Central memory CD4-positive, alpha-beta T cell (primary cell): ENCODE data around the gene ZMIZ2.
"Not testable (repeated sequence)": the region's sequence is repeated elsewhere in the genome, so short reads cannot be mapped to it uniquely, and the experiment has no call there.

ENCODE experiments used
- DNase-seq: peaks from one replicate; pipeline ENCODE4 v3.0.0; 2022
- total RNA-seq, 3 experiments: gene quantifications; one replicate each; lab custom pipeline; 2026; lab: John Stamatoyannopoulos, UW

The ZMIZ2 gene, protein sequence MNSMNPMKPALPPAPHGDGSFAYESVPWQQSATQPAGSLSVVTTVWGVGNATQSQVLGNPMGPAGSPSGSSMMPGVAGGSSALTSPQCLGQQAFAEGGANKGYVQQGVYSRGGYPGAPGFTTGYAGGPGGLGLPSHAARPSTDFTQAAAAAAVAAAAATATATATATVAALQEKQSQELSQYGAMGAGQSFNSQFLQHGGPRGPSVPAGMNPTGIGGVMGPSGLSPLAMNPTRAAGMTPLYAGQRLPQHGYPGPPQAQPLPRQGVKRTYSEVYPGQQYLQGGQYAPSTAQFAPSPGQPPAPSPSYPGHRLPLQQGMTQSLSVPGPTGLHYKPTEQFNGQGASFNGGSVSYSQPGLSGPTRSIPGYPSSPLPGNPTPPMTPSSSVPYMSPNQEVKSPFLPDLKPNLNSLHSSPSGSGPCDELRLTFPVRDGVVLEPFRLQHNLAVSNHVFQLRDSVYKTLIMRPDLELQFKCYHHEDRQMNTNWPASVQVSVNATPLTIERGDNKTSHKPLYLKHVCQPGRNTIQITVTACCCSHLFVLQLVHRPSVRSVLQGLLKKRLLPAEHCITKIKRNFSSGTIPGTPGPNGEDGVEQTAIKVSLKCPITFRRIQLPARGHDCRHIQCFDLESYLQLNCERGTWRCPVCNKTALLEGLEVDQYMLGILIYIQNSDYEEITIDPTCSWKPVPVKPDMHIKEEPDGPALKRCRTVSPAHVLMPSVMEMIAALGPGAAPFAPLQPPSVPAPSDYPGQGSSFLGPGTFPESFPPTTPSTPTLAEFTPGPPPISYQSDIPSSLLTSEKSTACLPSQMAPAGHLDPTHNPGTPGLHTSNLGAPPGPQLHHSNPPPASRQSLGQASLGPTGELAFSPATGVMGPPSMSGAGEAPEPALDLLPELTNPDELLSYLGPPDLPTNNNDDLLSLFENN
- total RNA-seq, result 68.4 to 144 (median 97.2) reads per million in 3 experiments

DNA sequence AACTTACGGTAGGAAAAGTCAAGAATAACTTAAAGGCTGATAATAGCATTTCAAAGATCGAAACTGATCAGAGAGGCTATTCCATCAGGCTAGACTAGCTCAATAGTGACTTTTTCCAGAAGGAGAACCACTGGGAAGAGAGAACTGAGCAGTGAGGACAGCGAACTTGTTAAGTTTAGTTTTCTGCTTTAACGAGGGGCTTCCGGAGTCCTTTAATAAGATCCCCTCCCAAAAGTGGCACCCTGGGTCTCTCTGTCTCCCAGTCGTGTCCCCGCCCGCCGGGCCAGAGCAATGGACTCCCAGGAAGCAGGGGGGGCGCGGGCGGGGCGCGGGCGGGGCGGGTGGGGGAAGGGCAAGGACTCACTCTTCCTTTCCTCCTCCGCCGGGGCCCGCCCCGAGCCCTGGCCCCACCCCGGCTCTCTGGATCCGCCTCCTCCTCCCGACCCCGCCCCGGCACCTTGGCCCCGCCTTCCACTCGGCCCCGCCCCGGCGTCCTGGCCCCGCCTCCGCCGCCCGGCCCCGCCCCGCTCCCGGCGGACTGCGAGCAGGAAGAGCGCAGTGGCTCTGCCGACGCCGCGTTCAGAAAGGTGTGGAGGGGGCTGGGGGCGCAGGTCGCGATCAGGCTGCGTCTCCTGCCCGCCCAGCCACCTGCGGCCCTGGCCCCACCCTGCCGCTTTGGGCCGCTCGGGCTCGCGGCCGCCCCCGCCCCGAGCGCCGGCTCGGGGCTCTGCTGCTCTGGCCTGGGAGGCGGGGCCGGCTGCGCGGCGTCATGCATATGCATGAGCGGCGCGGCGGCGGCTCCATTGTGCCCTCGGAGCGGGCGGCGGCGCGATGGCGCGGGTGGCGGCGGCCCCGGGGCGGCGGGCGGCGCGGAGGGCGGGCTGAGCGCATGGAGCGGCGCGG lies at the start of gene ZMIZ2:
Gene ZMIZ2 (plus strand): TSS at position 803 of the 903 bp plus-strand sequence. CDS start 7,403 bp downstream, outside the sequence.
- DNase-seq, result peak; percentile 90

DNA sequence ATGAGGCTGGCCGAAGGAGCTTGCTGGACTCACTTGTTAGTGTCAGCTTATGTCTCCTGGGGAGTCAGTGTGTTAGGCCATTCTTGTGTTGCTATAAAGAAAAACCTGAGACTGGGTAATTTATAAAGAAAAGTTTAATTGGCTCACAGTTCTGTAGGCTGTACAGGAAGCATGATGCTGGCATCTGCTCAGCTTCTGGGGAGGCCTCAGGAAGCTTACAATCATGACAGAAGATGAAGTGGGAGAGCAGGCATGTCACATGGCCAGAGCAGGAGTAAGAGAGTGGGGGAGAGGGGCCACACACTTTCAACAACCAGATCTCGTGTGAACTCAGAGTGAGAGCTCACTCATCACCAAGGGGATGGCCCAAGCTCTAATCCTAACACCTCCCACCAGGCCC lies 49.0 kb upstream of the ZMIZ2 start:
- not testable (repeated sequence) for DNase-seq

DNA sequence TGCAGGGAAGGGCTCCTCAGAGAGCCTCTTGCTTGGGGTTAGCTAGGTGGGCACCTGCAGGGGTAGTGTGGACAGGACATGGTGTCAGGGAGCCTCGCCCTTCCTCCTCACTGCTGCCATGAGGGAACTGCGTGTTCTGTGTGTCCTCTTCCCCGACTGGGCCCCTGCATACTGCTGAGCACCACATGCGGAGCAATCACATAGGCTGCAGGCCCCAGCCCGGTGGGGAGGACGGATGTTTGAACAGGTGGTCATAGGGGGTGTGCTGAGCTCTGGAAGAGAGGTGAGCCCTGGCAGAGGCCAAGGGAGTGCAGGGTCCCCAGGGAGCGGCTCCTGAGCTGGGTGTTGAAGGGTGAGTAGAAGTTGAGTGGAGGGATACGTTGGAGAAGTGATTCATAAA lies 48.3 kb upstream of the ZMIZ2 start:
- no peak for DNase-seq

DNA sequence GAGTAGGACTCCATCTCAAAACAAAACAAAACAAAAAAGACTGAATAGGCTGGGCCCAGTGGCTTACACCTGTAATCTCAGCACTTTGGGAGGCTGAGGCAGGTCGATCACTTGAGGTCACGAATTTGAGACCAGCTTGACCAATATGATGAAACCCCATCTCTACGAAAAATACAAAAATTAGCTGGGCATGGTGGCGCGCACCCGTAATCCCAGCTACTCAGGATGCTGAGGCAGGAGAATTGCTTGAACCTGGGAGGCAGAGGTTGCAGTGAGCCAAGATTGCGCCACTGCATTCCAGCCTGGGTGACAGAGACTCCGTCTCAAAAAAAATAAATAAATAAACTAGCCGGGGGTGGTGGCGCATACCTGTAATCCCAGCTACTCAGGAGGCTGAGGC lies 45.3 kb upstream of the ZMIZ2 start:
- DNase-seq, result not testable (repeated sequence)

DNA sequence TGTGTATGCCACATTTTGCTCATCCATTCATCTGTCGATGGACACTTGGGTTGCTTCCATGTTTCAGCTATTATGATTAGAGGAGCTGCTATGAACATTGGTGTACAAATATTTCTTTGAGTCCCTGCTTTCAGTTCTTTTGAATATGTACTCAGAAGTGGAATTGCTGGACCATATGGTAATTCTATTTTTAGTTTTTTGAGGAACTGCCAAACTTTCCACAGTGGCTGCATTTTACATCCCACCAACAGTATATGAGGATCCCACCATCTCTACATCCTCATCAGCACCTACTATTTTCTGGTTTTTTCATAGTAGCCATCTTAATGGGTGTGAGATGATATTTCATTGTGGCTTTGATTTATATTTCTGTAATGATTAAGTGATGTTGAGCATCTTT lies 44.7 kb upstream of the ZMIZ2 start:
- no peak for DNase-seq

DNA sequence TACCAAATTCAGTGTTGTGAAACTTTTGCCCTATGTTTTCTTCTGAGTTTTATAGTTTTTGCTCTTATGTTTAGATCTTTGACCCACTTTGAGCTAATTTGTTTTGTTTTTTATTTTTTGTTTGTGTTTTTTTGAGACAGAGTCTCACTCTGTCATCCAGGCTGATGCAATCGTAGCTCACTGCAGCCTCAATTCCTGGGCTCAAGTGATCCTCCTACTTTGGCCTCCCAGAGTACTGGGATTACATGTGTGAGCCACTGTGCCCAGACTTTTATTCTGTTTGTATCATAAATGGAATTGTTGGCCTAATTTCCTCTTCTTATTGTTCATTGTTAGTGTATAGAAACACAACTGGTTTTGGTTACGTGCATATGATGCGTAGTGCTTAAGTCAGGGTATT lies 43.2 kb upstream of the ZMIZ2 start:
- DNase-seq, result no peak

DNA sequence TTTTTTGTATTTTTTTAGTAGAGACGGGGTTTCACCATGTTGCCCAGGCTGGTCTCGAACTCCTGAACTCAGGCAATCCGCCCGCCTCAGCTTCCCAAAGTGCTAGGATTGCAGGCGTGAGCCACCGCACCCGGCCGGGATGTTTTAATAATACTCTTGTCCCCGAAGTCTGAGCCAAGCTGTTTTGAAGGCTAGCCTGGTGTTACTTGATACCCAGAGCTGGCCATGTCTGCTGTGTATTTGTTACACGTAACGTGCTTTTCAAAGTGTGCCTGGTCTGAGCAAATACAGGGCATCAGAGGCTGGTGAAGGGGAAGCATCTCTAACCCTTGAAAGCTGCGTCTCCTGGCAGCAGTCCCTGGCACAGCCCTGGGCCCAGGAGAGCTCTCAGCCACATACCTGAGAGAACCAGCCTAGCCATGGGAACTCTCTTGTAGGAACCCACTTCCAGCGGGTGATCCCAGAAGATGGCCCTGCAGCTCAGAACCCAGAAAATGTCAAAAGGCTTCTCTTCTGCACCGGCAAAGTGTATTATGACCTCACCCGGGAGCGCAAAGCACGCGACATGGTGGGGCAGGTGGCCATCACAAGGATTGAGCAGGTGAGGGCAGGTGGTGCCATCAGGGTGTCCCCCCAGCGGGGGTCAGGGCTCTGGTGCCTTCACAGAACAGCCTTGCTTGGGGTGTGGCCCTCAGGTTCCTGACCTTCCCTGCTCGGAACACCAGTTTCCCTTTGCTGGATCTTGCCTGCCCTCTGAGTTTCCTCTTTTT lies 41.7 kb upstream of the ZMIZ2 start:
- DNase-seq, result no peak

DNA sequence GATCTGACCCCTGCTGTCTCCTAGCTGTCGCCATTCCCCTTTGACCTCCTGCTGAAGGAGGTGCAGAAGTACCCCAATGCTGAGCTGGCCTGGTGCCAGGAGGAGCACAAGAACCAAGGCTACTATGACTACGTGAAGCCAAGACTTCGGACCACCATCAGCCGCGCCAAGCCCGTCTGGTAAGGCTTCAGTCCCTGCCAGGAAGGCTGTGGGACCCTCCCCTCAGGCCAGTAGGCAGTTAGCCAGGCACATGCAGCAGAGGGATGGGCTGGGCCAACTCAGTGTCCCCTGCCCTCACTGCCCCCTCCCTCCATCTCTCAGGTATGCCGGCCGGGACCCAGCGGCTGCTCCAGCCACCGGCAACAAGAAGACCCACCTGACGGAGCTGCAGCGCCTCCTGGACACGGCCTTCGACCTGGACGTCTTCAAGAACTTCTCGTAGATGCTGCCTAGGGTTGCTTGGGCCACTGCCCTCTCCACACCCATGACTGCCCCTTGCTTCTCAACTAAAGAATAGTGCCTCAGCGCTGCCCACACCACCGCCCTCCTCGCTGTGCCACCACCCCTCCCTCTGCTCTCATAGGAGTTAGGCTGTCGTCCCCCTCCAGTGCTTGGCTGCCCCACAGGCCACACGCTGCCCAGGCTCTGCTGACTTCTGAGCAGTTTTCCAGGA lies 41.0 kb upstream of the ZMIZ2 start:
- DNase-seq, result no peak

DNA sequence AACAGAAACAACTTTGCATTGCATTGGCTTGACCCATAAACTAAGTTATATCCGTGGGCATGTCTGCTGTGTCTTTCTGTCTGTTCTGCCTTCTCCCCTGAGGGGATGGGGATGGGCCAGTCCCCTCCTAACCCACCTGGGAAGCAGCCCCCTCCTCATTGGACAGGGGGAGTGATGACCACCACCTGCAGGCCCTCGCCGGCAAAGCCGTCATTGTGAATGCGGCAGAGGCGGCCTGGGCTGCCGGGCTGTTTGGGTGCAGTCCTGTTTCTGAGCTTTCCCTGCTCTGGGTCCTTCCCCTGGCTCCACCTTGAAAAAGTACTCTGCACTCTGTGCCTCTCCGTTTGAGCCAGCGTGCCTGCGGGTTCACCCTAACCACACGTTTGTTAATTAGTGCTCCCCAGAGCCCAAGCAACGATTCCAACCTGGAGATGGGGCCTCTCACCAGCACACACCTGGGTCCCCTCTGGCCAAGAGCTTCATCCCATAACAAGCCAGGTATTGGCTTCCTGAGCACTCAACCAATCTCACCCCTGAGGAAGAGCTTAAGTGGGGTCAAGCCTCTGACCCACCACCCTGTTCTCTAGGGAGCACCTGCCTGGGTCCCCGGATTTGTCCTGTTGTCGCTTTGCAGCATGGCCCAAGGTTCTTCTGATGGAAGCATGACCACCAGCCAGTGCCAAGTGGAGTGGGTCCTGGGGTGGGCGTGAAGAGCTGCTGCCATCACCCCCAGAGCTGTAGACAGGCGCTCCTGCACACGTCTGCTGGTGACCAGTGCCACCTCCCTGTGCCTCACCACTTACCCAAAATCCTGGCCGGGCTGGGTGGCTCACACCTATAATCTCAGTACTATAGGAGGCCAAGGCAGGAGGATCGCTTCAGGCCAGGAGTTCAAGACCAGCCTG lies 39.4 kb upstream of the ZMIZ2 start:
- DNase-seq, result no peak

DNA sequence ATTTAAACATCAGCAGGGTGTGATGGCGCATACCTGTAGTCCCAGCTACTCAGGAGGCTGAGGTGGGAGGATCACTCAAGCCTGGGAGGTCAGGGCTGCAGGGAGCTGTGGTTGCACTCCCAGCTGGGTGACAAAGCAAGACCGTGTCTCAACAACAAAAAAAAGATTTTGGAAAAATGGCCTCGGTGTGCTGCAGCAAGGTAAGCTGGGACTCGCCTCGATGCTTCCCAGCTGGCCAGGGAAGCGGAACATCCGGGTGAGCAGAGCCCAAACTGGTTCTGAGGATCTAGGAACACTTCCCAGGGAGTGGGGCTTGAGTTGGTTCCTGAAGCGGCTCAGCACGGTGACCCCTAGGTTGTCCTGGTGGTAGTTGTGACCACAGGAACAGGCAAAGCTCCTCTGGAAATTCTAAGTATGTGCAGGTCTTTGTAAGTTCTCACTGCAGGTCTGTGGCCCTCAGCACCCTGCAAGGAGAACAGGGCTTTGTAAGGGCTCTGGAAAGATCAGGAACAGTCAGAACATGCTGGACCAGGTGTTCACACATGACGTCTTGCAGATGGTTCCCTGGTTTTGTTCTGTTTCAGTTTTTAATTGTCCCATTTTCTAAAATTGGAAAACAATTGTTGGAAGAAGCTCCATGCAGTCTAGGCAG lies 38.6 kb upstream of the ZMIZ2 start:
- DNase-seq, result no peak

DNA sequence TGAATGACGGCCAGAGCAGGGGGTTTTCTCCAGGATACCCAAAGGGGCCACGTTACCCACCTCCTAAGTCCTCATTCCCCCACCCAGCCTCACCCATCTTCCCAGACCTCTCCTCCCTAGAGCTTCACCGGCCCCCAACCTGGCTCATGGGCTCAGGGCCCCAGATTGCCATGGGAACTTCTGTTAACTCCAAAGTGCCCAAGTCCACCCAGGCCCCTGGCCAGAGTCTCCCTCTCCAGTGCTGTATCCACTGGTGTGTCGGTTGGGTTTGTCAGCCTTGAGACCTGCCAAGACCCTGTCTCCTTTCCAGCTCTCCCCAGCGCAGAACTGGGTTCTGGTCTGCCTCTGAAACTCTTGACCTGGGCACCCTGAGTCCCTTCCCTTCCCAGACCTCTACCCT lies 37.1 kb upstream of the ZMIZ2 start:
- DNase-seq, result no peak

DNA sequence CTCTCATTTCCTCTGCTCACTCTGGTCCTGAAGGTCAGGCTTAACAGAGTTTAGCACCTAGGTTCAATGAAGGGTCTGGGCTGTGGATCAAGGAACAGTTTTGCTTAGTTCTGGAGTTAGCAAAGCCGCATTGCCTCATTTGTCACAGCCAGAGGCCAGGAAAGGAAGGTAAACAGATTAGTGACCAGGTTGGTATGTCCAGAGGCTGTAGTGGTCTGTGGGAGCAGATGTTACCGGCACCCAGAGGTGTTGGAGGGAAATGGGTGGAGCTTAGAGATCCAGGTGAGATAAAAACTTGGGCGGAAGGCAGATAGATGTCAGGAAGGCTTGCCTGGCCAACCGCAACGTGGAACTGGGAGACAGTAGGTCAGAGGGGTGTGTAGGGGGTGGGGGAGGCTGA lies 36.6 kb upstream of the ZMIZ2 start:
- DNase-seq, result no peak

DNA sequence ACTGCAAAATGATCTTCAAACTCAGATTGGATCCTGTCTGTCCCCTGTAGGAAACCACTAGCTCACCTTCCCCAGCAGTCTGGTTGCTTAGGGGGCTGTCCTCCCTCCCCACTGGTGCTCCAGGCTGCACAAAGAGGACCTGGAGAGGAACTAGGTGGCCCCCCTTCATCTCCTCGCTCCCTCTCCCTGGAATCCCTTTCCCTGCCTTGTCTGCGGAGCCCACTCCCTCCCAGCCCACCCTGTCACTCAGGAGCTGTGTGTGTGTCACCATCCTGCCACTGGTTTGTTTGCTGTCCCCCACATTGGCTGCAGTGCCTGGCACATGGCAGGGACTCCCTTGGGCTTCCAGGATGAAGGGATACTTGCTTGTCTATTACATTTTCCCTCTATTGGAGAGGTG lies 35.5 kb upstream of the ZMIZ2 start:
- no peak for DNase-seq

DNA sequence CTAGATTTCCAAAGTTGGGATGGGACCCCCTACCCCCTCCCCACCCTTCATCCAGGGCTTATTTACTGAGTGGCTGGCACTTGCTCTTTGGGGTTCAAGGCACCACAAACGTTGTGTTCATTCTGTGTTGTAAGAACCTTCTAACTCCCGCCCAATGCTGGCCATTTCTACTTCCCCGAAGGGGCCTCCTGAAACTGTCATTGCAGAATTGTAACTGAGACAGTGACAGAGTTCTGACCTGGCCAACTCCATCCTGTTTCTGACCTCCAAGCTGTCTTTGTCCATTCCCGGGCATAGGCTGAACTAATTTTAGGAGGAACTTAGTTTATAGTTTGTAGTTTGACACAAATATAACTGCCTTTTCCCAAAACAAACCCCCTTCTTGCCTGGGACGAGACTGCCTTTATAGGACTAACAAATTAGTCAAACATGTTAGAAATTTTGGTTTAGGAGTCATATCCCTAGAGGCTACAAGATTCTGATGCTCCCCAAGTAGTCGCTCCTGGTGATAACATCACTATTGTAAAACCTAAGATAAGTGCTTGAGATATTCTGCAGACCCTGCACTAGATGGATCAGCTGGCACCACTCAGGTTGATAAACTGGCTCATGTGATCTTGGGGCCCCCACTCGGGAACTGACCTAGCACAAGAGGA lies 34.8 kb upstream of the ZMIZ2 start:
- no peak for DNase-seq

DNA sequence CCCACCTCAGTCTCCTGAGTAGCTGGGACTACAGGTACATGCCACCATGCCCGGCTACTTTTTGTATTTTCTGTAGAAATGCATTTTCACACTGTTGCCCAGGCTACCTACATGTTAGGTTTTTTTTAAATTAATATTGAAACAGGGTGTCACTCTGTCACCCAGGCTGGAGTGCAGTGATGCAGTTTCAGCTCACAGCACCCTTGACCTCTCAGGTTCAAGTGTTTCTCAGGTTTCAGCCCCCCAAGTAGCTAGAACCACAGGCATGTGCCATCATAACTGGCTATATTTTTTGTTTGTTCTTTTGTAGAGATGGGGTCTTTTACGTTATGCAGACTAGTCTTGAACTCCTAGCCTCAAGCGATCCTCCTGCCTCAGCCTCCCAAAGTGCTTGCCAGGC lies 32.4 kb upstream of the ZMIZ2 start:
- no peak for DNase-seq

DNA sequence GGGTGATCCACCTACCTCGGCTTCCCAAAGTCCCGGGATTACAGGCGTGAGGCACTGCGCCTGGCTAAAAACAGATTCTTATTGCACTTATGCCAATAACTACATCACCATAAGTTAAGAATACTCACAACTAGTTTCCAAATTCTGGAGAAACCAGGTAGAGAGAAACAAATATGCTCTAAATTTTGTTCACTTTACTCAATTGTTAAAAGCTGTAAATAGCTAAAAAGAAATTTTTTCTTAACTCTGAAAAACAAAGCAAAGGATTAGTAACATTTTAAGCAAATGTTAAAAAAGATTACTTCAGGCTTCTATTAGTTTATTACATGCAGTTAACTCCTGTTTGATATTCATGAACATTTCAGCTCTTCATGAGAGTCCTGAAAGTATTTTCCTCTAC lies 28.3 kb upstream of the ZMIZ2 start:
- no peak for DNase-seq

DNA sequence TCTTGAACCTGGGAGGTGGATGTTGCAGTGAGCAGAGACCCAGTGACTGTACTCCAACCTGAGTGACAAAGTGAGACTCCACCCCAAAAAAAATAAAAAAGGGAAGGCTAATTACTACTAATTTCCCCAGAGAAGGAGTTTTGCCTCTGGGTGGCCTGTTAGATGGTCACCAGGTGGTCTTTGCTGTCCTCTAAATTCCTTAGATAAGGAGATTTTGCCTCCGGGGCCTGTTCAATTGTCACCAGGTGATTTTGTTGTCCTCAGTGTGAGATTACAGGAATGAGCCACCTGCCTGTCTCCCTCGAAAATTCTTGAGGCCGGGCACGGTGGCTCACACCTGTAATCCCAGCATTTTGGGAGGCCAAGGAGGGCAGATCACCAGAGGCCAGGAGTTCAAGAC lies 24.4 kb upstream of the ZMIZ2 start:
- DNase-seq, result no peak

DNA sequence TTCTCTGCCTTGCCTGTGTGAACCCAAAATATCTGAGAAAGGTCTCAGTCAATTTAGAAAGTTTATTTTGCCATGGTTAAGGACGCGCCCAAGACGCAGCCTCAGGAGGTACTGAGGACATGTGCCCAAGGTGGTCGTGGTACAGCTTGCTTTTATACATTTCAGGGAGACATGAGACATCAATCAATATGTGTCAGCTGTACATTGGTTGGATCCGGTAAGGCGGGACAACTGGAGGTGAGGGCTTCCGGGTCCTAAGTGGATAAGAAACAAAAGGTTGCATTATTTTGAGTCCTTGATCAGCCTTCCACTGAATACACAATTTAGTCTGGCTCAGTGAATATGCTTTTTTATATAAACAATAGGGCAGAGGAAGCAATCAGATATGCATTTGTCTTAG lies 22.4 kb upstream of the ZMIZ2 start:
- DNase-seq, result not testable (repeated sequence)
